Calu3 (cell line): ENCODE results near the gene KIAA1217. TPM values are rescaled to one million over a fixed set of nuclear protein-coding genes. Genes with fewer than 3 reads are reported as not detected.
A peak's percentile ranks its signal among the peaks of the same experiment; 100 is the strongest.

Experiments used
- BruUV-seq: library from RNA; stranded (reverse); fragments of 400-500 nt; replicated peaks from 2 replicates; lab custom pipeline; 2021; lab: Mats Ljungman, UMichigan
- CTCF ChIA-PET: fragments of 300-600 bp; sonication (Branson Sonifier 250); formaldehyde crosslinking; loops from one replicate; lab custom pipeline; 2022; ENCODE audit warnings: antibody characterized with exemption; lab: Charles Lee
- DNase-seq: peaks from one replicate; pipeline ENCODE4 v3.0.0; 2022
- H3K27ac Mint-ChIP-seq: one replicate; pipeline ENCODE4 v1.8.0; 2022; ENCODE audit warnings: mixed read lengths; ENCODE audit not compliant: unreplicated experiment
- H3K27me3 Mint-ChIP-seq: one replicate; pipeline ENCODE4 v1.8.0; 2022; ENCODE audit warnings: mixed read lengths; ENCODE audit not compliant: unreplicated experiment
- H3K36me3 Mint-ChIP-seq: one replicate; pipeline ENCODE4 v1.8.0; 2022; ENCODE audit warnings: mild to moderate bottlenecking, moderate library complexity, mixed read lengths; ENCODE audit not compliant: insufficient read depth, unreplicated experiment
- H3K4me1 Mint-ChIP-seq: one replicate; pipeline ENCODE4 v1.8.0; 2022; ENCODE audit warnings: mild to moderate bottlenecking, low read depth, mixed read lengths; ENCODE audit not compliant: unreplicated experiment
- H3K4me3 Mint-ChIP-seq: one replicate; pipeline ENCODE4 v1.8.0; 2022; ENCODE audit warnings: mild to moderate bottlenecking, low read depth, moderate library complexity, mixed read lengths; ENCODE audit not compliant: unreplicated experiment
- H3K9me3 Mint-ChIP-seq: one replicate; pipeline ENCODE4 v1.8.0; 2022; ENCODE audit warnings: low read depth, mixed read lengths; ENCODE audit not compliant: unreplicated experiment
- intact Hi-C: fragments of 100-400 bp; cut with micrococcal nuclease; formaldehyde crosslinking; loops from one replicate; pipeline ENCODE4 v1.10.0; 2022; ENCODE audit not compliant: unreplicated experiment
- total RNA-seq: library from RNA; stranded (reverse); gene quantifications from 2 replicates; pipeline ENCODE4 v1.2.3, GENCODE V29; 2022
- TF ChIP-seq, protein P1 (sequence below): fragments of 200-600 bp; IDR thresholded peaks from one replicate; pipeline ENCODE4 v1.8.0; 2022; ENCODE audit warnings: antibody characterized with exemption; ENCODE audit not compliant: unreplicated experiment

The KIAA1217 gene
- total RNA-seq, 1 experiment from 2014 or later = 46.2 TPM

DNA sequence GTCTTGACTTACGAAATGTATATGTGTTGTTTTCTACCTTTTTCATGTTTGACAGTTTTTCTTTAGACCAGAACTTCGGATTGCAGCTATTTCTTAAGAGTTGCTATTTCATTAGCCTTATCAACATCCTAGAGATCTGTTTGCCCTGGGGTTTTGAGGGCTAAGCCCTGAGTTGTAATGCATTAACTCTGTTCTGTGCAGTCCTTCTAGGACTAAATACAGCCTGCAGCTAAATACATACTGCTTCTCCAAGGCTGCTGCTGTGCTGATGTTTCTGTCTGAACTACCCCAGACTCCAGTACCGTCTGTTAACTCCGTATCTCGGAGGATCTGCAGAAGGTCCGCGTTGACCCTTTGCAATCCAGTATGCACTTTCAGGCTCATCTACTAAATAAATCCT lies 26.5 kb downstream of the KIAA1217 start:
- peaks cover 21% of the 10 kb centered on the region for H3K36me3 Mint-ChIP-seq
- no peak for DNase-seq
- H3K27ac Mint-ChIP-seq = no peak overlapping the region
- TF ChIP-seq, protein P1, sequence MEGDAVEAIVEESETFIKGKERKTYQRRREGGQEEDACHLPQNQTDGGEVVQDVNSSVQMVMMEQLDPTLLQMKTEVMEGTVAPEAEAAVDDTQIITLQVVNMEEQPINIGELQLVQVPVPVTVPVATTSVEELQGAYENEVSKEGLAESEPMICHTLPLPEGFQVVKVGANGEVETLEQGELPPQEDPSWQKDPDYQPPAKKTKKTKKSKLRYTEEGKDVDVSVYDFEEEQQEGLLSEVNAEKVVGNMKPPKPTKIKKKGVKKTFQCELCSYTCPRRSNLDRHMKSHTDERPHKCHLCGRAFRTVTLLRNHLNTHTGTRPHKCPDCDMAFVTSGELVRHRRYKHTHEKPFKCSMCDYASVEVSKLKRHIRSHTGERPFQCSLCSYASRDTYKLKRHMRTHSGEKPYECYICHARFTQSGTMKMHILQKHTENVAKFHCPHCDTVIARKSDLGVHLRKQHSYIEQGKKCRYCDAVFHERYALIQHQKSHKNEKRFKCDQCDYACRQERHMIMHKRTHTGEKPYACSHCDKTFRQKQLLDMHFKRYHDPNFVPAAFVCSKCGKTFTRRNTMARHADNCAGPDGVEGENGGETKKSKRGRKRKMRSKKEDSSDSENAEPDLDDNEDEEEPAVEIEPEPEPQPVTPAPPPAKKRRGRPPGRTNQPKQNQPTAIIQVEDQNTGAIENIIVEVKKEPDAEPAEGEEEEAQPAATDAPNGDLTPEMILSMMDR = no peak
- no peaks in the 10 kb centered on the region for H3K9me3 Mint-ChIP-seq
- H3K4me1 Mint-ChIP-seq = peaks cover 24% of the 10 kb centered on the region
- intact Hi-C loops = loop anchor here (5.0 kb wide), 2 partner anchors 82 to 107 kb away; no protein-coding TSS in a partner anchor
- H3K27me3 Mint-ChIP-seq = no peaks in the 10 kb centered on the region
- no peak overlapping the region for H3K4me3 Mint-ChIP-seq
- no TSS peak for BruUV-seq
- CTCF ChIA-PET = no interaction called here

DNA sequence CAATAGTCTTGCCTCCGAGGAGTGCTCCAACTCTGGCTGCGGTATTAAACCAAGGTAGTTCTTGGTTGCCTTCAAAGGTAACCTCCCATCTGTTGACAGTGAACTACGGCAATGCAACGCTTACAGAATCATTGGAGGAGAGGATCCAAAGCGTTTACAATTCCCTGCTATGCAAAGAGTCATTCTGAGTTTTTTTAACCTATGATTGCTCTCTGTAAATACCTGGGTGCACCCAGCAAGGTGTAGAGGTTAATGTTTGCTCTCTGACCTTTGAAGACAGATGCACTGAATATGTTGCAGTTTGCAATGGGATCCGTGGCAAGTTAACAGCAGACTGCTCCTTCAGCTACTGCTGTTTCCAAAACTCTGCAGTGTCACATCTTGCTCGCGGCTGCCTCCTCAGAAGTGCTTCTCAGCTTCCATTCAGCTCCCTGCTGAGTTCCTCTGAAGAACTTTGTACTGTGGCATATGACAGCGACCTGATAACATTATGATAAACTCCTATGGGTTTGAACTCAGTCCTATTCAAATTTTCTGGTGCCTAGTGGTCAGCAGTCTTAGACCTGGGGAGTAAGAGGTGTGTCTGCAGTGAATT lies 29.0 kb downstream of the KIAA1217 start:
- Mint-ChIP-seq H3K4me1 (peaks cover 24% of the 10 kb centered on the region), H3K9me3 (no peaks in the 10 kb centered on the region), H3K4me3 (peak overlapping the region; percentile 74), H3K27me3 (no peaks in the 10 kb centered on the region), H3K36me3 (peaks cover 21% of the 10 kb centered on the region), H3K27ac (peak overlapping the region; percentile 92)
- no TSS peak for BruUV-seq
- DNase-seq = no peak
- TF ChIP-seq, protein P1 = no peak
- intact Hi-C loops = loop anchor here (2.0 to 5.0 kb wide), 3 partner anchors 29 to 104 kb away; partner anchors contain the start of gene KIAA1217
- CTCF ChIA-PET = interaction anchor here (2.4 kb wide), 1 partner anchor 145 kb away, joined by 8 read pairs; no protein-coding TSS in a partner anchor

DNA sequence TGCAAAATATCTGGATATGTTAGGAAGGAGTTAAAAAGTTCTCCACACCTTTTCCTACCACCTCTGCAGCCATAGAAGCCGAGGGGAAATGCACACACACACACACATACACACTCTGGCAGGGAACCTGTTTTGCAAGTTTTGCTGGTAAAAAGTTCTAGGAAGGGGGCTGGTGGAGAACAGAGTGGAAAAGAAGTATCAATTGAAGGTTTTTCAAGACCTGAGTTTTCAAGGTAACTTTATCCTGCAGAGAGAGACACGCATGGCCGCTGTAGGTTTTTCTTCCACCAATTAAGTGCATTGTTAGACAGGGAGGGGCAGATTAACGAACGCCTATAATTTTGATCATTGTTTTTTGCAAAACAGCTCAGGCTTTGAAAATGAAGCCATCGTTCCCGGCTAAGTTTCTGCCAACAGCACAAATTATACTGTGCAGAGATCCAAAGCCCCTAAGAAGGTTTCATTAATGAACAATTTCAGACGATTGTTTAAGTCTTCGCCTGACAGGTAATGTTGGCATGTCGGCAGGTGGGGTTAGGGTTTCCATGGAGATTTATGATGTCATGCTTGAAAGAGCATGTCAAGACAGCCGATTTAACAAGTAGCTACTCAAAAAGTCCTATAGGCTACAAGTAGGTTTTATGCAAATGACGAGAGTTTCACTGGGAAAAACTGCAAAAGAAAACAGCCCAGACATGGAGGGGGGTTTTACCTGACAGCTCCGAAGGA lies 29.7 kb downstream of the KIAA1217 start:
- H3K27ac Mint-ChIP-seq = peak overlapping the region; percentile 92
- peaks cover 21% of the 10 kb centered on the region for H3K36me3 Mint-ChIP-seq
- H3K9me3 Mint-ChIP-seq = no peaks in the 10 kb centered on the region
- intact Hi-C loops = loop anchor here (2.0 to 5.0 kb wide), 3 partner anchors 30 to 104 kb away; partner anchors contain the start of gene KIAA1217
- peak; percentile 74 for DNase-seq
- TF ChIP-seq, protein P1 = no peak
- CTCF ChIA-PET = interaction anchor here (0.8 to 2.4 kb wide), 4 partner anchors 30 to 972 kb away, joined by 3 to 8 read pairs (median 4); partner anchors contain the start of gene KIAA1217
- H3K4me3 Mint-ChIP-seq = peak overlapping the region; percentile 74
- no TSS peak for BruUV-seq
- H3K27me3 Mint-ChIP-seq = no peaks in the 10 kb centered on the region
- peaks cover 24% of the 10 kb centered on the region for H3K4me1 Mint-ChIP-seq

DNA sequence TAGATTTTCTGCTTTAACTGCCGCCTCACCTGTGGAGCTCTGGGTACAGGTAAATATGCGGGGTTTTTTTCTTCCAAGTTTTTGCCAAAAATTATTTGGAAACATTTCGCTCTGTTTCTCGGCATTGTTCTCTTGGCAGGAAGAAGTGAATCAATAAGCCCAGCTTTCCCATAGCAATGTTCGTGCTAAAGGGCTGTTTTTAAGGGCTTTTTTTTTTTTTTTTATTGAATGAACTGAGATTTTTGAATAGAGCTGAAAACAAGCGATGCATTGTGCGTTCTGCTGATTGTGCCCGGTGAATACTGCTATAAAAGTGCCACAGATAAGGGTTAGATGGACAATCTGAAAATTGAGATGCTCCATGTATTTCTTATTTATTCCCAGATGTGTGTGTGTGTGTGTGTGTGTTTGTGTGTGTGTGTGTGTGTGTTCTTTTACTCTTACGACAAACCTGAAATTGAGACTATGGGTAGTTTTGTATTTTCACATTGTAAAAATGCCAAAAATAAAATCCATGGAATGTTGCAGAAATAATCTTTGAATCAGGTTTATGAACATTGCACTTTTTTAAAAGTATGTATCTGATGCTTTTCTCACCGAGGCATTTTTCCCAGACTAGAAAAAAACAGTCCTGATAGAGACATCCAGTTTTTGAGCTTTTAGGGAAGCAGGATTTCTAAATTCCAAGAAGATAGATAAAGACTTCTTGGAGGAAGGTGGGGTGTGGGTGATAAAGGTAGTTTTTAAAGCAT lies 30.5 kb downstream of the KIAA1217 start:
- H3K9me3 Mint-ChIP-seq = no peaks in the 10 kb centered on the region
- H3K27me3 Mint-ChIP-seq = no peaks in the 10 kb centered on the region
- CTCF ChIA-PET = interaction anchor here (0.8 to 2.4 kb wide), 4 partner anchors 30 to 973 kb away, joined by 3 to 8 read pairs (median 4); partner anchors contain the start of gene KIAA1217
- TF ChIP-seq, protein P1 = no peak
- peak overlapping the region; percentile 74 for H3K4me3 Mint-ChIP-seq
- TSS peak; percentile 75 for BruUV-seq
- peaks cover 24% of the 10 kb centered on the region for H3K4me1 Mint-ChIP-seq
- peak overlapping the region; percentile 92 for H3K27ac Mint-ChIP-seq
- intact Hi-C loops = loop anchor here (2.0 to 5.0 kb wide), 3 partner anchors 31 to 103 kb away; partner anchors contain the start of gene KIAA1217
- H3K36me3 Mint-ChIP-seq = peaks cover 21% of the 10 kb centered on the region
- no peak for DNase-seq
